ENCODE results near the gene MAN1A1.
"Not testable (repeated sequence)": the region's sequence is repeated elsewhere in the genome, so short reads cannot be mapped to it uniquely, and the experiment has no call there.

MAN1A1 gene

GRCh38 chr6:119171088-119171841, 178.3 kb downstream of the MAN1A1 start:
- no peak for DNase-seq (ENCODE audit: low spot score)

- no peak for DNase-seq (ENCODE audit: low spot score)
Measured at GRCh38 chr6:119170447-119171087, 179.0 kb downstream of the MAN1A1 start.

DNA sequence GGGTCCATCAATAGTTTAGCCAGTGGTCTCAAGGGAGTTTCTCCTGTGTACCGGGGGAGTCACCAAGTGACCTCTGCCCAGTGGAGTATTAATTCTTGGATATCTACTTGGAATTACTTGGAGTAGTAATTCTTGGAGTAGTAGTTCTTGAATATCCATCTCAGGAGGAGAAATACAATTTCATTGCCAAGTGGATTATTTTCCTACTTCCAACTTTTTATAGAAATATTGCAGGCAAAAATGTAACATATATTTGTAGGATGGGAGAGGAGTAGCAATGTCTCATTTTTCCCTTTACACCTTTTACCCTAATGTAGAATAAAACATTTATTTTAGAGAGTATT, 179.5 kb downstream of the MAN1A1 start:
- no peak for DNase-seq (ENCODE audit: low spot score)

- not testable (repeated sequence) for DNase-seq (ENCODE audit: low spot score)
Measured at GRCh38 chr6:119169355-119169754, 180.2 kb downstream of the MAN1A1 start.

DNA sequence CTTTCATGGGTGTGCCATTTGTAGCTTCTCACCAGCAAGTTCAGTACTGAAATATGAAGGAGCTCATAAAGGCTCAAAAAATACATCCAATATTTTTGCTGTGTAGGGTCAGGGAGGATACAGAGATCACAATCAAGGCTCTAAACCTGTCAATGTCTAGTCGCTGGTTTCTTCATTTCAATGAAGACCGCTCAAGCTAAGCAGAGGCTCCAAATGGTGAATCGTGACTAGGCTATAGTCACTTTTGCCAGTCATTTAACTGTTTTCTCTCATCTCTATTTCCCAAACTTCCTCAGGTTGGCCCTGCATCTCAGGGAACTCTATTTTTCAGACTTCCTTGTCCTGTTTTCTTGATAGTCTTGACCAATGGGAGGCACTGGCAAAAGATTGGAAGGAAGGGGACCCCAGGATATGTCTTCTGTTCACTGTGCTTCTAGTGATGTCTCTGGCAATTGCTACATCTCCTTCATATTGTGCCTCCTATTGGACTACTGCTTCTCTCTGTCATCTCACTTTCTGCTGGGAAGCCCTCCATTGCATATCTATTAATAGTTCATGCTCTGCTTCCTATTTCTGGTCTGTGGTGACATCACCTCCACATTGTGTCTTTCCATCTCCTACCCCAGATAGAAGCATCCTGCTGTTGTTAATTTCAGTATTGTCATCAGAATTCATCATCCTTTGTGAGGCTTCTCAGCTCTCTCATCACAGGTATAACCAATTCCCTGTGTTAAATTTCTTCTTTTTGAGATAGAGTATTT, 183.4 kb downstream of the MAN1A1 start:
- no peak for DNase-seq (ENCODE audit: low spot score)

GRCh38 chr6:119163006-119163405, 186.6 kb downstream of the MAN1A1 start:
- DNase-seq (ENCODE audit: low spot score) = no peak

GRCh38 chr6:119162134-119162775, 187.3 kb downstream of the MAN1A1 start:
- DNase-seq (ENCODE audit: low spot score) = no peak

DNA sequence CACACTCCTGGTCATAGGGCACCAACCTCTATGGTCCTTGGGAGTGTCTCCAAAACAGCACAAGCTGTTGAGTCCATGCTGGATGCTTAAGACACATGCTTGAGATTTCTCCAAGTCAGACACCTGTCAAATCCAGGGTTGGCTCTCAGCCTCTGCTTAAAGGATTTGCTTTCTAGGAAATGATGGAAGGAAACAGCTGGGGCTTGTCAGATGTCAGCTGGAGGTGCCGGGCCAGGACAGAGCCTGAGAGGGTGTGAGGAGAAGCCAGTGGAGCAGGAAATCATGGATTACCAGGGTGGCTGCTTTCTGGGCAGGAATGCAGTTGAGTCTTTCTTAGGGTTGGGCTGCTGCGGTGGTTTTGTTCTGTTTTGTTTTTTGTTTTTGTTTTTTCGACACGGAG, 188.1 kb downstream of the MAN1A1 start:
- no peak for DNase-seq (ENCODE audit: low spot score)

- no peak for DNase-seq (ENCODE audit: low spot score)
Measured at GRCh38 chr6:119160911-119161310, 188.7 kb downstream of the MAN1A1 start.

GRCh38 chr6:119158057-119158848, 191.3 kb downstream of the MAN1A1 start:
- DNase-seq (ENCODE audit: low spot score) = no peak

DNA sequence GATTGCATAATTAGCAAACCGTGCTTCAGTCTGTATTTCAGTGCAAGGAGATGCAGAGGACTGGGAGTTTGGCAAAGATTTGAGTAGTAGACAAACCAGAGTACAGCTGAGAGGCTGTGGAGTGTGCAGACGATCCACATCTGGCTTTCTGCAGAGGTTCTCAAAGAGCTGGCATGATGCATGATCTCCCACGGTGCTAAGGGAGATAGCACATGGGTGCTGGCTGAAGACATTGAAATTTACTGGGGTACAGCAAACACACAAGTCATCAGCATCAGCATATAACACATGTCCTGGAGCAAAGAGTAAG, 192.1 kb downstream of the MAN1A1 start:
- DNase-seq (ENCODE audit: low spot score) = no peak

- no peak for DNase-seq (ENCODE audit: low spot score)
Measured at GRCh38 chr6:119156757-119157505, 192.6 kb downstream of the MAN1A1 start.

GRCh38 chr6:119156082-119156481, 193.5 kb downstream of the MAN1A1 start:
- not testable (repeated sequence) for DNase-seq (ENCODE audit: low spot score)

- DNase-seq (ENCODE audit: low spot score) = no peak
Measured at GRCh38 chr6:119152187-119152586, 197.4 kb downstream of the MAN1A1 start.

- DNase-seq (ENCODE audit: low spot score) = no peak
Measured at GRCh38 chr6:119148825-119149525, 200.6 kb downstream of the MAN1A1 start.

- DNase-seq (ENCODE audit: low spot score) = peak; percentile 51
Measured at GRCh38 chr6:119148098-119148824, 201.3 kb downstream of the MAN1A1 start.

DNA sequence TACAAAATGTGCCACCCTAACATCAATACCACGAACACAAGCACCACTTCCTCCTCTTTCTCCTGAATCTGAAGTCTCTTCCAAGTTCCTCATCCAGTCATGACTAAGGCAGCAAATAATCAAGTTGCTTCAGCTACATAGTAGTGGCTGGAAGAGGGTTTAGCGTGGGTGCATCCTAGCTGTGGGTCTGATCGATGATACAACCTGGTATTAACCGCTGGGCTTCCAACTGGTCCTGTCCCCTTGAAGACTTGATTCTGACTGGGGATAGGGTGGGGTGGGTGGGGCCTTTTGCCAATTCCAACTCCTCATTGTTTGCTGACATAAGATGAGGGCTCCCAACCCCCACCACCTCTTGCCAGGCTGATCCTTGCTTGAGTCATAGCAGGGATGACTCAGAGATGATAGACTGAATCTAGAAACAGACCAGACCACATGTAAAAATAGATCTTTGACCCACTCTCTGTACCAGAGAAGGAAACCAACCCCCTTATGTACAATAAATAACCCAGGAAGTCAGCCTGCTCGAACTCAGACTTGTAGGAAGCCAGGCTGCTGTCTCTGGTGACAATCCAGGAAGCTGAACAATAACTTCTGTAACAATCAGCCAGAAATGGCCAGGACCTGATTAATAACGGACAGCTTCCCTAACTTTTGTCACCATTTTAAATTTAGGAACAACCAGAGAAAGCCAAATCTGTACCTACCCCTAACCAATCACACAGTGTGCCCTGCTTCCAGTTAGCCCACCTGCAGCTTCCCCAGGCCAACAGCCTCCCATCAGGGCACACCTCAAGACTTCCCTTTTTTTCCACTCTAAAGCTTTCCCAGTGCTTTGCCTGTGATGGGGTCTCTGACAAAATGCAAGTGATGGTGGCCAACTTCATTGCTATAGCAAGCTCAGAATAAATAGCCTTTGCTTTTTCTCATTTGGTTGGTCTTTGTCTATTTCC, 202.2 kb downstream of the MAN1A1 start:
- peak; percentile 86 for DNase-seq (ENCODE audit: low spot score)

DNA sequence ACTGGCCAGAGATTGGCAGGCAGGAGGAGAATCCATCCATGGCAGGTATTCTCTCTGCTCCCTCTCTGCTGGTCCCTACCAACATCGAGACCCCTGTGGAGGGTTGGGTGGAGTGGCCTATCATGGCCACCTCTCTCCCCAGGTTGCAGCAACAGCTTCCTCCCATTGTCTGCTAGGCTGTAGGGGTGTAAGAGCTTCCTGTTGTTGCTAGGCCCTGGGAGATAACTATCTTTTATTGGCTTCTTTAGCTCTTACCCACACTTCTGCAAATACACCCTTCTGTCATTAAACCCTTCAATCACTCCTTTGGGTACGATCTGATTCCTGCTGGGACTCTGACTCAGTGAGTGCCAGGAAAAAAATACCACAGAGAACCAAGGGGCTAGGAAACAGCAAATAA, 204.4 kb downstream of the MAN1A1 start:
- no peak for DNase-seq (ENCODE audit: low spot score)

DNA sequence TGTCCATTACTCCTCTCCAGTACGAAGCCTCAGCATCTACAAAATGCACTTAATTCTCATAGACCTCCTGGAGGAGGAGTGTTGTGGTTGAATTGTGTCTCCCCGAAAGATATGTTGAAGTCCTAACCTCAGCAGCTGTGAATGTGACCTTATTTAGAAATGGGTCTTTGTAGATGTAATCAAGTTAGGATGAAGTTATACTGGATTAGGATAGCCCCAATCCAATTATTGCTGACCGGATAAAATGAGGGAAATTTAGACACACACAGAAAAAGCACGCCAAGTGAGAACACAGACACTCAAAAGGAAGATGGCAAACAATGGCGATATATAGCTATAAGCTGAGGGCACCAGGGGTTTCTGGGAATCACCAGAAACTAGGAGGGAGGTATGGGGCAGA, 206.9 kb downstream of the MAN1A1 start:
- DNase-seq (ENCODE audit: low spot score) = no peak
